Caco-2 (cell line): ENCODE measurements around the gene DOCK3. TPM values are rescaled to one million over a fixed set of nuclear protein-coding genes. Genes with fewer than 3 reads are reported as not detected.

Source experiments
- BruUV-seq: library from RNA; stranded (reverse); fragments of 400-500 nt; replicated peaks from 2 replicates; lab custom pipeline; 2021; lab: Mats Ljungman, UMichigan
- CTCF ChIA-PET: fragments of 300-600 bp; sonication (Branson Sonifier 250); formaldehyde crosslinking; loops from one replicate; lab custom pipeline; 2022; ENCODE audit warnings: antibody characterized with exemption; lab: Charles Lee
- POLR2A ChIA-PET: fragments of 300-600 bp; sonication (Branson Sonifier 250); formaldehyde crosslinking; loops from one replicate; lab custom pipeline; 2022; ENCODE audit warnings: antibody characterized with exemption; lab: Charles Lee
- DNase-seq, 2 experiments: peaks; one replicate each; pipeline versions ENCODE4 v3.0.0 to v3.0.0-alpha.2; 2020 to 2022
- H3K27me3 ChIP-seq: replicated peaks from 2 replicates; pipeline ENCODE4 v1.6.0; 2011; ENCODE audit warnings: low read length; ENCODE audit not compliant: control insufficient read depth, insufficient read depth
- H3K36me3 ChIP-seq: 2 replicates; pipeline ENCODE4 v1.5.1; 2011; ENCODE audit warnings: low read length; ENCODE audit not compliant: control insufficient read depth, insufficient read depth
- H3K4me1 ChIP-seq: fragments of 250-450 bp; sonication (Bioruptor Pico); 2 replicates; pipeline ENCODE4 v1.5.1; 2020; ENCODE audit warnings: mild to moderate bottlenecking
- H3K4me3 ChIP-seq: 2 replicates; pipeline ENCODE4 v1.5.1; 2011; ENCODE audit warnings: low read depth, mild to moderate bottlenecking, control low read depth, low read length
- H3K9me3 ChIP-seq: fragments of 250-450 bp; sonication (Bioruptor Pico); 2 replicates; pipeline ENCODE4 v1.5.1; 2020; ENCODE audit warnings: mild to moderate bottlenecking, moderate library complexity
- H3K27ac Mint-ChIP-seq: one replicate; pipeline ENCODE4 v1.8.0; 2022; ENCODE audit warnings: mixed read lengths; ENCODE audit not compliant: unreplicated experiment
- H3K27me3 Mint-ChIP-seq: one replicate; pipeline ENCODE4 v1.8.0; 2022; ENCODE audit warnings: mixed read lengths; ENCODE audit not compliant: insufficient read depth, unreplicated experiment
- H3K36me3 Mint-ChIP-seq: one replicate; pipeline ENCODE4 v1.8.0; 2022; ENCODE audit warnings: mild to moderate bottlenecking, mixed read lengths; ENCODE audit not compliant: insufficient read depth, unreplicated experiment
- H3K4me1 Mint-ChIP-seq: one replicate; pipeline ENCODE4 v1.8.0; 2022; ENCODE audit warnings: low read depth, mixed read lengths; ENCODE audit not compliant: unreplicated experiment
- H3K4me3 Mint-ChIP-seq: one replicate; pipeline ENCODE4 v1.8.0; 2022; ENCODE audit warnings: mild to moderate bottlenecking, moderate library complexity, mixed read lengths; ENCODE audit not compliant: unreplicated experiment
- H3K9me3 Mint-ChIP-seq: one replicate; pipeline ENCODE4 v1.8.0; 2022; ENCODE audit warnings: mixed read lengths; ENCODE audit not compliant: unreplicated experiment
- CTCF ChIP-seq, 2 experiments: fragments of 200-600 bp in 1 of 2; IDR thresholded peaks; 1 replicate in 1 of 2; 2 replicates in 1 of 2; pipeline versions ENCODE4 v1.5.1 to v1.8.0; 2011 to 2022; ENCODE audit warnings: antibody characterized with exemption in 1 of 2, control low read depth in 1 of 2, inconsistent platforms in 1 of 2, low read depth in 1 of 2, low read length in 1 of 2, mild to moderate bottlenecking in 1 of 2, moderate library complexity in 1 of 2; ENCODE audit not compliant: insufficient read depth in 1 of 2, severe bottlenecking in 1 of 2, unreplicated experiment in 1 of 2
- intact Hi-C: fragments of 100-400 bp; cut with micrococcal nuclease; formaldehyde crosslinking; loops from one replicate; pipeline ENCODE4 v1.10.0; 2022; ENCODE audit not compliant: unreplicated experiment
- total RNA-seq: library from RNA; stranded (reverse); gene quantifications from 2 replicates; pipeline ENCODE4 v1.2.3, GENCODE V29; 2022

DOCK3 gene
- total RNA-seq, 1 experiment from 2014 or later = 0.05 TPM

GRCh38 chr3:51371943-51372557, 697.3 kb downstream of the DOCK3 start:
- DNase-seq = peak; percentile 56 to 70
- BruUV-seq = no TSS peak
- POLR2A ChIA-PET = no interaction called here

GRCh38 chr3:51373658-51374421, 699.1 kb downstream of the DOCK3 start:
- CTCF ChIA-PET = no interaction called here
- intact Hi-C loops = loop anchor here (2.0 kb wide), 2 partner anchors 105 to 403 kb away; no protein-coding TSS in a partner anchor
- Histone ChIP-seq H3K36me3 (no peaks in the 10 kb centered on the region), H3K27me3 (no peaks in the 10 kb centered on the region), H3K4me1 (no peaks in the 10 kb centered on the region), H3K9me3 (no peaks in the 10 kb centered on the region), H3K4me3 (no peak overlapping the region)
- H3K9me3 Mint-ChIP-seq = no peaks in the 10 kb centered on the region
- no peak for TF ChIP-seq CTCF (IDR thresholded peaks at IDR 0.05; ENCODE audit: insufficient read depth in 1 of 2, low read depth in 1 of 2, low read length in 1 of 2, severe bottlenecking in 1 of 2, unreplicated experiment in 1 of 2)
- H3K27ac Mint-ChIP-seq = no peak overlapping the region
- POLR2A ChIA-PET = no interaction called here
- H3K4me3 Mint-ChIP-seq = no peak overlapping the region
- no TSS peak for BruUV-seq
- peak in 1 of 2 experiments; percentile 15 for DNase-seq
- no peaks in the 10 kb centered on the region for H3K36me3 Mint-ChIP-seq
- H3K4me1 Mint-ChIP-seq = no peaks in the 10 kb centered on the region
- H3K27me3 Mint-ChIP-seq = peaks cover 24% of the 10 kb centered on the region

More at GRCh38 chr3:51371943-51372557, 697.3 kb downstream of the DOCK3 start:
- CTCF ChIA-PET = interaction anchor here (0.5 to 3.5 kb wide), 8 partner anchors 17 to 1025 kb away, joined by 3 to 41 read pairs (median 4); partner anchors contain the start of genes CISH and MAPKAPK3
- Histone ChIP-seq H3K4me1 (no peaks in the 10 kb centered on the region), H3K9me3 (no peaks in the 10 kb centered on the region), H3K4me3 (no peak overlapping the region), H3K27me3 (no peaks in the 10 kb centered on the region), H3K36me3 (no peaks in the 10 kb centered on the region)
- no peaks in the 10 kb centered on the region for H3K36me3 Mint-ChIP-seq
- no peak overlapping the region for H3K27ac Mint-ChIP-seq
- intact Hi-C loops = loop anchor here (1.0 to 2.0 kb wide), 4 partner anchors 103 to 756 kb away; no protein-coding TSS in a partner anchor
- H3K4me3 Mint-ChIP-seq = no peak overlapping the region
- TF ChIP-seq CTCF (IDR thresholded peaks at IDR 0.05; ENCODE audit: insufficient read depth in 1 of 2, low read depth in 1 of 2, low read length in 1 of 2, severe bottlenecking in 1 of 2, unreplicated experiment in 1 of 2) = peak; percentile 64 to 70
- no peaks in the 10 kb centered on the region for H3K4me1 Mint-ChIP-seq
- no peaks in the 10 kb centered on the region for H3K9me3 Mint-ChIP-seq
- H3K27me3 Mint-ChIP-seq = peaks cover 30% of the 10 kb centered on the region

GRCh38 chr3:51374456-51374855, 699.7 kb downstream of the DOCK3 start:
- BruUV-seq = no TSS peak
- POLR2A ChIA-PET = no interaction called here
- DNase-seq = peak in 1 of 2 experiments; percentile 12
- no peaks in the 10 kb centered on the region for H3K27me3 ChIP-seq
- no peaks in the 10 kb centered on the region for H3K4me1 ChIP-seq
- Mint-ChIP-seq H3K9me3 (no peaks in the 10 kb centered on the region), H3K27me3 (peaks cover 22% of the 10 kb centered on the region), H3K36me3 (no peaks in the 10 kb centered on the region), H3K4me1 (no peaks in the 10 kb centered on the region), H3K27ac (no peak overlapping the region), H3K4me3 (no peak overlapping the region)
- TF ChIP-seq CTCF (IDR thresholded peaks at IDR 0.05; ENCODE audit: insufficient read depth in 1 of 2, low read depth in 1 of 2, low read length in 1 of 2, severe bottlenecking in 1 of 2, unreplicated experiment in 1 of 2) = no peak
- CTCF ChIA-PET = no interaction called here
- no peaks in the 10 kb centered on the region for H3K36me3 ChIP-seq
- intact Hi-C loops = no loop called here
- no peak overlapping the region for H3K4me3 ChIP-seq
- H3K9me3 ChIP-seq = no peaks in the 10 kb centered on the region
